SHP77 treated with DMSO at 0.1 percent for 48 hours (cell line): Measurements from ENCODE around the gene ANKRD29.
"Not testable (repeated sequence)": the region's sequence is repeated elsewhere in the genome, so short reads cannot be mapped to it uniquely, and the experiment has no call there.

ENCODE experiments used
- DNase-seq: peaks from one replicate; lab custom pipeline; 2025; lab: John Stamatoyannopoulos, UW

The ANKRD29 gene

GRCh38 chr18:23616258-23616657 lies 46.5 kb downstream of the ANKRD29 start:
- no peak for DNase-seq

- no peak for DNase-seq
These were observed 47.8 kb downstream of the ANKRD29 start for GRCh38 chr18:23614891-23615290.

GRCh38 chr18:23614413-23614812 lies 48.3 kb downstream of the ANKRD29 start:
- no peak for DNase-seq

- DNase-seq: not testable (repeated sequence)
These were observed 49.6 kb downstream of the ANKRD29 start for GRCh38 chr18:23613091-23613475.

- no peak for DNase-seq
These were observed 50.1 kb downstream of the ANKRD29 start for GRCh38 chr18:23612434-23613090.

GRCh38 chr18:23609390-23610023 lies 53.2 kb downstream of the ANKRD29 start:
- no peak for DNase-seq

- no peak for DNase-seq
These were observed 54.5 kb downstream of the ANKRD29 start for GRCh38 chr18:23608211-23608610.

- no peak for DNase-seq
These were observed 56.8 kb downstream of the ANKRD29 start for GRCh38 chr18:23605941-23606340.

GRCh38 chr18:23599809-23600208 lies 62.9 kb downstream of the ANKRD29 start:
- no peak for DNase-seq

GRCh38 chr18:23596183-23596582 lies 66.5 kb downstream of the ANKRD29 start:
- DNase-seq: no peak

- no peak for DNase-seq
These were observed 67.1 kb downstream of the ANKRD29 start for GRCh38 chr18:23595591-23595990.

- no peak for DNase-seq
These were observed 69.0 kb downstream of the ANKRD29 start for GRCh38 chr18:23593720-23594119.

- DNase-seq: no peak
These were observed 69.8 kb downstream of the ANKRD29 start for GRCh38 chr18:23592911-23593310.

- DNase-seq: no peak
These were observed 71.7 kb downstream of the ANKRD29 start for GRCh38 chr18:23591011-23591410.

GRCh38 chr18:23588836-23589560 lies 73.7 kb downstream of the ANKRD29 start:
- DNase-seq: no peak

- DNase-seq: no peak
These were observed 75.5 kb downstream of the ANKRD29 start for GRCh38 chr18:23587220-23587642.

- DNase-seq: peak; percentile 60
These were observed 76.2 kb downstream of the ANKRD29 start, which contains the start of gene NPC1 for GRCh38 chr18:23586249-23587196. Gene NPC1 (minus strand): TSS chr18:23586506. CDS start chr18:23586343, 163 bp downstream.

GRCh38 chr18:23585897-23586248 lies 76.8 kb downstream of the ANKRD29 start:
- DNase-seq: no peak

- peak; percentile 13 for DNase-seq
These were observed 77.5 kb downstream of the ANKRD29 start for GRCh38 chr18:23585007-23585871.

GRCh38 chr18:23584019-23584983 lies 78.4 kb downstream of the ANKRD29 start:
- no peak for DNase-seq
